ENCODE results near the gene ZEB1. TPM values are rescaled to one million over a fixed set of nuclear protein-coding genes. Genes with fewer than 3 reads are reported as not detected.

The ZEB1 gene
- total RNA-seq, result 10 to 100 TPM; 23.3 to 48.4 (median 40.7) TPM
- polyA plus RNA-seq, result 10 to 100 TPM; 11.0 to 26.8 TPM
- long read RNA-seq, donor 1, full-length matches to known transcripts, result 45 of 113 reads
- long read RNA-seq, donor 1, partial matches to known transcripts, result 55 of 113 reads
- long read RNA-seq, donor 1, other reads (novel, unspliced or antisense), result 13 of 113 reads
- long read RNA-seq, donor 2, full-length matches to known transcripts, result 4 of 12 reads
- long read RNA-seq, donor 2, partial matches to known transcripts, result 8 of 12 reads
- long read RNA-seq, donor 2, other reads (novel, unspliced or antisense), result 0 of 12 reads
- long read RNA-seq, donor 3, full-length matches to known transcripts, result 13 of 22 reads
- long read RNA-seq, donor 3, partial matches to known transcripts, result 3 of 22 reads
- long read RNA-seq, donor 3, other reads (novel, unspliced or antisense), result 6 of 22 reads

GRCh38 chr10:31318854-31319601 is at the start of gene ZEB1:
TSS of gene ZEB1 (plus strand) at chr10:31319216. CDS start at chr10:31319235, 19 bp downstream.
- peak within 1 kb of the TSS; percentile 89 to 94 for H3K27ac ChIP-seq
- DNase-seq, result peak; percentile 87 to 95 (median 92)
- no peaks in the 10 kb centered on the region for H3K36me3 ChIP-seq
- H3K27me3 ChIP-seq, result no peaks in the 10 kb centered on the region
- no peaks in the 10 kb centered on the region for H3K4me1 ChIP-seq (ENCODE audit: insufficient read depth)
- H3K9me3 ChIP-seq, result no peaks in the 10 kb centered on the region
- 0 to 1% (median 1%) methylated on average over 61 to 71 of the region's 71 CpGs for WGBS, 3 donors
- TF ChIP-seq CTCF (IDR thresholded peaks at IDR 0.05) (peak; percentile 30 to 69 (median 58)), POLR2A (IDR thresholded peaks at IDR 0.05) (peak; percentile 40), EP300 (IDR thresholded peaks at IDR 0.05) (no peak)
- intact Hi-C loops (cut with DNase I), result loop anchor here (5.0 to 10.0 kb wide), 4 partner anchors 286 to 534 kb away; no protein-coding TSS in a partner anchor
- peak within 1 kb of the TSS; percentile 95 for H3K4me3 ChIP-seq

GRCh38 chr10:31270954-31271353 is 48.1 kb upstream of the ZEB1 start:
- 96 to 97% (median 97%) methylated on average over 5 of the region's 5 CpGs for WGBS, 3 donors
- TF ChIP-seq CTCF (IDR thresholded peaks at IDR 0.05), result no peak
- no peak for TF ChIP-seq POLR2A (IDR thresholded peaks at IDR 0.05)
- no peak for TF ChIP-seq EP300 (IDR thresholded peaks at IDR 0.05)

DNA sequence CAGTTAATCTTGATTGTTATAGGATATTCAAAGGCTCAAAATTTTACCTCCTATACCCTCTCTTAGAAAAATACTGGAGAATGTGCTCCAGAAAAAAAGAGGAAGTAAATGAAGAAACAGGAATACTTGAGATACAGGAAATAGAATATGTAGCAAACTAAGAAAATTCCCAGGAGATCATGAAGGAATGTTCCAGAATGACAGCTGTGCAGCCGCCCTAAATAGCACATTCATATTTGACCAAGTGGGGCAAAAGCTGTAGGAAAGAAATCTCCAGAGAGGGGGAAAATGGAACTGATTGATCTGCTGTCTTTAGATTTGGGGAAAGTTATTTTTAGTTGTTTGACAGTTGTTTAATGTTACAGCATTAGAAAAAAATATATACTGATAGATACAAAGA is 46.2 kb upstream of the ZEB1 start:
- intact Hi-C loops (cut with DNase I), result no loop called here
- Histone ChIP-seq H3K27ac (no peak overlapping the region), H3K9me3 (no peaks in the 10 kb centered on the region), H3K27me3 (no peaks in the 10 kb centered on the region), H3K36me3 (no peaks in the 10 kb centered on the region), H3K4me1 (ENCODE audit: insufficient read depth) (peaks cover 10% of the 10 kb centered on the region), H3K4me3 (no peak overlapping the region)
- WGBS, 3 donors, result 70 to 85% (median 82%) methylated on average over 1 of the region's 1 CpG
- DNase-seq, result no peak
- no peak for TF ChIP-seq CTCF (IDR thresholded peaks at IDR 0.05)
- TF ChIP-seq EP300 (IDR thresholded peaks at IDR 0.05), result no peak
- no peak for TF ChIP-seq POLR2A (IDR thresholded peaks at IDR 0.05)

More at GRCh38 chr10:31270954-31271353, 48.1 kb upstream of the ZEB1 start:
- H3K4me3 ChIP-seq, result no peak overlapping the region
- H3K36me3 ChIP-seq, result no peaks in the 10 kb centered on the region
- H3K27me3 ChIP-seq, result no peaks in the 10 kb centered on the region
- no peaks in the 10 kb centered on the region for H3K9me3 ChIP-seq
- intact Hi-C loops (cut with DNase I), result no loop called here
- H3K27ac ChIP-seq, result no peak overlapping the region
- peaks cover 10% of the 10 kb centered on the region for H3K4me1 ChIP-seq (ENCODE audit: insufficient read depth)
- DNase-seq, result no peak

- Histone ChIP-seq H3K27me3 (no peaks in the 10 kb centered on the region), H3K4me1 (ENCODE audit: insufficient read depth) (peaks cover 8% of the 10 kb centered on the region), H3K9me3 (no peaks in the 10 kb centered on the region), H3K36me3 (no peaks in the 10 kb centered on the region), H3K27ac (no peak overlapping the region), H3K4me3 (no peak overlapping the region)
- TF ChIP-seq POLR2A (IDR thresholded peaks at IDR 0.05), result no peak
- TF ChIP-seq CTCF (IDR thresholded peaks at IDR 0.05), result no peak
- 97 to 100% (median 98%) methylated on average over 2 of the region's 2 CpGs for WGBS, 3 donors
- no peak for DNase-seq
- intact Hi-C loops (cut with DNase I), result no loop called here
Measured at GRCh38 chr10:31273789-31274188, 45.2 kb upstream of the ZEB1 start.

All from ovary (tissue), 10 donors.